ENCODE results near the gene KCNIP3.

The KCNIP3 gene

DNA sequence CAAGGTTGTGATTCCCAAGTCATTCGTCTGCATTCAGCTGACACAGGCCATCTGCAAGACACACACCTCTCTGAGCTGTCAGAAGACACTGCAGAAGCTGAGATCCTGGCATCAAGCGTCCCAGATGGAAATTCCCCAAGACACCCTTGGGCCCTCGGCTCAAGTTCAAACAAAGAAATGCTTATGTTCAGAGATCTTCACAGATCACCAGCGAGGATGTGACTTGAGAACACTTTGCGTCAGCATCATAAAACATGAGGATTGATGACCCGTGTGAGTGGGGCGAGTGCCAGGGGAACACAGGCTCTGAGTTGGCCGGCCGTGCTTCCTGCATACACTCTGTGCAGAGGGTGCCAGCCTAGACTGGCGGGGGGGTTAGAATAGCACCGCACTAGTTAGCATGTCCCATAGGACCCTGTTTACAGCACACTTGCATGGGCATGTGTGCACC lies 36.8 kb downstream of the KCNIP3 start:
- DNase-seq (ENCODE audit: low read depth): peak; percentile 66
- no peak overlapping the region for H3K4me3 ChIP-seq (replicated peaks; ENCODE audit: low read depth, low read length)
- TF ChIP-seq, protein P1, sequence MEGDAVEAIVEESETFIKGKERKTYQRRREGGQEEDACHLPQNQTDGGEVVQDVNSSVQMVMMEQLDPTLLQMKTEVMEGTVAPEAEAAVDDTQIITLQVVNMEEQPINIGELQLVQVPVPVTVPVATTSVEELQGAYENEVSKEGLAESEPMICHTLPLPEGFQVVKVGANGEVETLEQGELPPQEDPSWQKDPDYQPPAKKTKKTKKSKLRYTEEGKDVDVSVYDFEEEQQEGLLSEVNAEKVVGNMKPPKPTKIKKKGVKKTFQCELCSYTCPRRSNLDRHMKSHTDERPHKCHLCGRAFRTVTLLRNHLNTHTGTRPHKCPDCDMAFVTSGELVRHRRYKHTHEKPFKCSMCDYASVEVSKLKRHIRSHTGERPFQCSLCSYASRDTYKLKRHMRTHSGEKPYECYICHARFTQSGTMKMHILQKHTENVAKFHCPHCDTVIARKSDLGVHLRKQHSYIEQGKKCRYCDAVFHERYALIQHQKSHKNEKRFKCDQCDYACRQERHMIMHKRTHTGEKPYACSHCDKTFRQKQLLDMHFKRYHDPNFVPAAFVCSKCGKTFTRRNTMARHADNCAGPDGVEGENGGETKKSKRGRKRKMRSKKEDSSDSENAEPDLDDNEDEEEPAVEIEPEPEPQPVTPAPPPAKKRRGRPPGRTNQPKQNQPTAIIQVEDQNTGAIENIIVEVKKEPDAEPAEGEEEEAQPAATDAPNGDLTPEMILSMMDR (IDR thresholded peaks at IDR 0.05; ENCODE audit: low read length, missing control alignments): no peak

DNA sequence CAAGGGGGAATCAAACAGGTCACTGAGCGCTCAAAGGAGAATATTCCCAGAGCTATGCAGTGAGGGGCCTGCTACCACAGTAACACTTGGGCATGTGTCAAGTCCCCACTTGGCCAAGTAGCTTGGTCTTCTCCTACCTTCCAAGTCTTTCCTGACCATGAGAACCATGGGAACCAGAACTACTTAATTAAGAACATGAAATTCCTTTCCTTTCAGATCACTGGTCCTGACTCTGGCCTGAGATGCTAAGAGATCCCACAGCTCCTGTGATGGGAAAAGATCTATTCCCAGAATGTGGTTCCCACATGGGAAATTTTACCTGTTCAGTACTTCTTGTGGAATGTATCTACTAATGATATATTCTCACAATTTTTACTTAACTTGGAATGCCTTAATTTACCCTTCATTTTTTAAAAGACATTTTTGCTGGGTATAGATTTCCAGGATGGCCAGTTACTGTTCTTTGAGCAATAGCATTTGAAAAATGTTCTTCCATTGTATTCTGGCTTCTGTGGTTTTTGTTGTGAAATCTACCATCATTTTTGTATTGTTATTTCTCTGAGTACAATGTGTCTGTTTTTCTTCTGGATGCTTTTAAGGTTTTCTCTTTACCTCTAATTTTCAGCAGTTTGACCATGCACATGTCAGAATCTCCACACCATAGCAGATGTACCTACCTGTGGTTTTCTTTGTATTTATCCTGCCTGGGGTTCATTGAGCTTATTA lies 37.9 kb downstream of the KCNIP3 start:
- peak; percentile 47 for DNase-seq (ENCODE audit: low read depth)
- H3K4me3 ChIP-seq (replicated peaks; ENCODE audit: low read depth, low read length): no peak overlapping the region
- TF ChIP-seq, protein P1 (IDR thresholded peaks at IDR 0.05; ENCODE audit: low read length, missing control alignments): no peak

DNA sequence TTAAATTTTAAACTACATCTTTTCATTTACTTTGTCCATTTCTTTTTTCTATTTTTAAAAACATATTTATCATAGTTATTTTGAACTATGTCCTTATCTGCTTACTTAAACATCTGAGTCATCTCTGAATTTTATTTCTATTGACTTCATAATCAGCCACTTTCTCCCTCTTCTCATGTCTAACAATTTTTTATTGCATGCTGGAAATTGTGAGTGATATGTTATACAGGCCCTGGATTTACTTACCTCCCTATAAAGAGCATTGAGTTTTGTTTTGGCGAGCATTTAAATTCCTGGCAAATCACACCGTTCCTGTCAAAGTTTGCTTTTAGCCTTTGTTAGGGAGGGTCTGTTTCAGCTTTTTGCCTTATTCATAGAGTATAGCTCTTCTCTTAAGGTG lies 39.3 kb downstream of the KCNIP3 start:
- DNase-seq (ENCODE audit: low read depth): no peak
- no peak overlapping the region for H3K4me3 ChIP-seq (replicated peaks; ENCODE audit: low read depth, low read length)
- TF ChIP-seq, protein P1 (IDR thresholded peaks at IDR 0.05; ENCODE audit: low read length, missing control alignments): no peak

DNA sequence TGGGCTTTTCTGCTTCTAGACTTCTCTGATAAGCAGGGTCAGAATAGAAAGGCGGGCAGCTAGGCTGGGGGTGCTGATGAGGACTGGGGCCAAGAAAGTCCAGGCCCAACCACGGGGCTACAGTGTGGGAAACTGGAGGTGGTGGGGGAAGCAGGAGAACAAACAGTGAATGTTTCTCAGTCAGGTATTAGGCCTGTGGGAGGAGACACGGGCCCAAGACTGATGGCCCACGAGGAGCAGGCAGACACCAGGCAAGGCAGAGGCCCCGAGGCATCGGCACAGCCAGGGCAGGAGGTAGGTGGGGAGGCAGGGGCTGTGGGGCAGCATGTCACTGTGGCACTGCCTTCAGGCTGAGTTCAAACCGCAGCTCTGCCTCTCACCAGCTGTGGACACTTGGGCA lies 40.7 kb downstream of the KCNIP3 start:
- no peak for DNase-seq (ENCODE audit: low read depth)
- TF ChIP-seq, protein P1 (IDR thresholded peaks at IDR 0.05; ENCODE audit: low read length, missing control alignments): no peak
- H3K4me3 ChIP-seq (replicated peaks; ENCODE audit: low read depth, low read length): no peak overlapping the region

DNA sequence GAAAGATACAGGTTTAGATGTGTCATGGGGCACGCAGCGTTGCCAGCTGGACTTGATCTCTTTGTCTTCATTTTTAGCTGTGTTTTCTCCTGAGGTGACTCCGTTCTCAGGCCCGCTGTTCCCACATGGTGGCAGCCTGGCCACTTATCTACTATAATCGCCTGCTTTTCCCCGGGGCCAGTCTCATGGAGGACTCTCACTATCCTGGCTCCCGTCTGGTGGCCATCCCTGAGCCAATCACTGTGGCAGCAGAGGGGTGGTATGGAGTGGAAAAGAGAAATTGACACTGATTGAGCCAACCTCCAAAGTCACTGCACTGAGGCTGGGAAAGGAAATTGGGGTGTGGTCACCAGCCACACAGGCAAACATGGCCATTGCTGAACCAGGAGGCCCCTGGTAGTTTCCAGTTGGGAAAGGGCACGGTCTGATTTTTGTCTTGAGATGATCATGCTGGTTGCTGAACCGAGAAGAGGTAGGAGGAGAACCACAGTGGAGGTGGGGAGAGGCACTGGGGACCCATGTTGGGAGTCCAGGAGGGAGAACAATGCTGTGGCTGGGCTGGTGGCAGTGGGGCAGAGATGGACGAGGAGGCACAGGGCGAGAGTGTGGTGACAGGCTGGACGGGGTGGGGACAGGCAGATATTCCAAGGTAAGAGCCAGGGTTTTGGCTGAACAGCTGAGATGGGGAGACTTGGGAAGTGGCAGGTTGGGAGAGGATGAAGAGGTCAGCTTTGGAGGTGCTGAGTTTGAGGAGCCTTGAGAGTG lies 45.6 kb downstream of the KCNIP3 start:
- H3K4me3 ChIP-seq (replicated peaks; ENCODE audit: low read depth, low read length): no peak overlapping the region
- DNase-seq (ENCODE audit: low read depth): no peak
- TF ChIP-seq, protein P1 (IDR thresholded peaks at IDR 0.05; ENCODE audit: low read length, missing control alignments): no peak

DNA sequence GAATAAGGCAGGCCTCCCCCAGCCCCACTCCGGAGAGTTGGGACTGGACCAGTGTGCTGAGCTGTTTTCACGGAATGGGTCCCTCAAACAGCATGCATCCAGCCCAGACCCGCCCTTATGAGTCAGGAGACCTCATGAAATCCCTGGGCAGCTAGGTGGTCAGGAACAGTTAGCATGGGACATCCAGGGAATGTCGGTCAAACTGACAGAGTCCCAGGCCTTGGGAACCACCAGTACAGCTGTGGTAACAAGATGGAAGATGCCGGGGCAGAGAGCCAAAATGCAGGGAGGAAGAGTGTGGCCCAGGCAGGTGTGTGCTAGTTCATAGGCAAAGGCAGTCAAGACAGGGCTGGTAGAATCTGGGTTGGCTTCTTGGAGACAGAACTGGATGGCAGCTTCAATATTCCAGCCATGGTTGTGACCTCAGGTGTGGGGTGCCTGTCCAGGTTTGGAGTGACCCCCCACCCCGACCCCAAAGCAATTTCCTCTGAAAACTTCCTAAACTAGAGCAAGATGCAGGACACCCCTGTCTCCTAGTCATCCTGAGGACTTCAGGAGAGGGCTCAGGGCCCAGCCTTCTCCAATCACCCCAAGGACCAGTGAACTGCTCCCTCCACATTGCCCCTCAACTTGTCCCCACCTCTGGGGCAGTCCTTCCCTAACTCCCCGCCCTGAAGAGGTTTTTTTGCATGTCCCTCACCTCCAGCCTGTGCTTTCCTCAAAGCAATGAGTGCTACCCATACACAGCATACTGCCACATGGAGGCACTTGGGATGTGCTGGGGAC lies 46.5 kb downstream of the KCNIP3 start:
- no peak for DNase-seq (ENCODE audit: low read depth)
- H3K4me3 ChIP-seq (replicated peaks; ENCODE audit: low read depth, low read length): no peak overlapping the region
- TF ChIP-seq, protein P1 (IDR thresholded peaks at IDR 0.05; ENCODE audit: low read length, missing control alignments): no peak
